Body of pancreas (tissue), 4 donors: ENCODE data around the gene RHOXF2B. TPM values are rescaled to one million over a fixed set of nuclear protein-coding genes. Genes with fewer than 3 reads are reported as not detected.
"Not testable (repeated sequence)": the region's sequence is repeated elsewhere in the genome, so short reads cannot be mapped to it uniquely, and the experiment has no call there.

Source experiments
- ATAC-seq: fragments of 150-250 bp; one replicate; pipeline ENCODE4 v1.9.1; 2016
- DNase-seq, 4 donors: peaks; one replicate each; pipeline ENCODE4 v3.0.0-alpha.2; 2019
- H3K27ac ChIP-seq, 4 donors: fragments of 200-600 bp; sonication (generic); 1 replicate in 3 of 4; 2 replicates in 1 of 4; pipeline versions ENCODE4 v1.5.1 to v1.6.1; 2016 to 2019; ENCODE audit warnings: mild to moderate bottlenecking in 1 of 4, mixed read lengths in 1 of 4, moderate library complexity in 1 of 4
- H3K27me3 ChIP-seq, 2 donors: fragments of 200-600 bp; sonication (generic); one replicate each; pipeline ENCODE4 v1.6.0; 2016; ENCODE audit warnings: mild to moderate bottlenecking in 1 of 2
- H3K36me3 ChIP-seq, 2 donors: fragments of 200-600 bp; sonication (generic); replicated peaks in 1 of 2; 2 replicates each; pipeline ENCODE4 v1.5.1; 2016; ENCODE audit warnings: low read depth in 2 of 2; ENCODE audit not compliant: insufficient read depth in 1 of 2
- H3K4me1 ChIP-seq: fragments of 200-600 bp; sonication (generic); one replicate; pipeline ENCODE4 v1.6.0; 2016
- H3K4me3 ChIP-seq, 2 donors: fragments of 200-600 bp; sonication (generic); 1 replicate in 1 of 2; 2 replicates in 1 of 2; pipeline ENCODE4 v1.5.1; 2016 to 2019
- H3K9me3 ChIP-seq, 3 donors: fragments of 200-600 bp; sonication (generic); 1 replicate in 2 of 3; 2 replicates in 1 of 3; pipeline ENCODE4 v1.5.1; 2016
- POLR2A ChIP-seq, 3 donors: fragments of 450-650 bp; IDR thresholded peaks; one replicate each; pipeline ENCODE4 v1.6.1; 2016; ENCODE audit warnings: antibody characterized with exemption in 3 of 3, mild to moderate bottlenecking in 2 of 3
- WGBS, 2 donors: methylation state at CpG; one replicate each; pipeline ENCODE4 v1.1.5; 2017; 5-methylcytosine and 5-hydroxymethylcytosine counted together
- intact Hi-C: fragments of 100-400 bp; cut with DNase I; formaldehyde crosslinking; loops from one replicate; pipeline ENCODE4 v1.15.1; 2023
- total RNA-seq, 2 donors: library from RNA; depleted of rRNA; stranded (reverse); fragments of >200 nt; gene quantifications; one replicate each; pipeline ENCODE4 v1.1.0, GENCODE V29; 2016
- TF ChIP-seq, protein P1 (sequence below), 7 experiments: fragments of 450-650 bp in 4 of 7; fragments of 200-600 bp in 3 of 7; sonication (generic) in 3 of 7; IDR thresholded peaks; one replicate each; pipeline ENCODE4 v1.5.1; 2016 to 2019; ENCODE audit warnings: antibody characterized with exemption in 7 of 7

RHOXF2B gene
- total RNA-seq, 2 donors from 2014 or later = not detected

- Histone ChIP-seq H3K4me1 (no peaks in the 10 kb centered on the region), H3K36me3 (no peaks in the 10 kb centered on the region), H3K27ac (no peak overlapping the region), H3K27me3 (no peaks in the 10 kb centered on the region), H3K4me3 (no peak overlapping the region), H3K9me3 (no peaks in the 10 kb centered on the region)
- 67 to 75% methylated on average over 1 of the region's 1 CpG for WGBS, 2 donors
- TF ChIP-seq, protein P1, sequence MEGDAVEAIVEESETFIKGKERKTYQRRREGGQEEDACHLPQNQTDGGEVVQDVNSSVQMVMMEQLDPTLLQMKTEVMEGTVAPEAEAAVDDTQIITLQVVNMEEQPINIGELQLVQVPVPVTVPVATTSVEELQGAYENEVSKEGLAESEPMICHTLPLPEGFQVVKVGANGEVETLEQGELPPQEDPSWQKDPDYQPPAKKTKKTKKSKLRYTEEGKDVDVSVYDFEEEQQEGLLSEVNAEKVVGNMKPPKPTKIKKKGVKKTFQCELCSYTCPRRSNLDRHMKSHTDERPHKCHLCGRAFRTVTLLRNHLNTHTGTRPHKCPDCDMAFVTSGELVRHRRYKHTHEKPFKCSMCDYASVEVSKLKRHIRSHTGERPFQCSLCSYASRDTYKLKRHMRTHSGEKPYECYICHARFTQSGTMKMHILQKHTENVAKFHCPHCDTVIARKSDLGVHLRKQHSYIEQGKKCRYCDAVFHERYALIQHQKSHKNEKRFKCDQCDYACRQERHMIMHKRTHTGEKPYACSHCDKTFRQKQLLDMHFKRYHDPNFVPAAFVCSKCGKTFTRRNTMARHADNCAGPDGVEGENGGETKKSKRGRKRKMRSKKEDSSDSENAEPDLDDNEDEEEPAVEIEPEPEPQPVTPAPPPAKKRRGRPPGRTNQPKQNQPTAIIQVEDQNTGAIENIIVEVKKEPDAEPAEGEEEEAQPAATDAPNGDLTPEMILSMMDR (IDR thresholded peaks at IDR 0.05) = no peak
- DNase-seq = no peak
- ATAC-seq = no peak
- intact Hi-C loops = no loop called here
These were observed 31.9 kb upstream of the RHOXF2B start for GRCh38 chrX:120109378-120109777.

GRCh38 chrX:120104707-120105106 is 27.2 kb upstream of the RHOXF2B start:
- DNase-seq, ATAC-seq, intact Hi-C loops, H3K36me3 ChIP-seq, H3K4me1 ChIP-seq, H3K27me3 ChIP-seq, H3K9me3 ChIP-seq, H3K27ac ChIP-seq, H3K4me3 ChIP-seq: not testable (repeated sequence)
- WGBS, 2 donors = 82 to 91% methylated on average over 2 of the region's 2 CpGs

DNA sequence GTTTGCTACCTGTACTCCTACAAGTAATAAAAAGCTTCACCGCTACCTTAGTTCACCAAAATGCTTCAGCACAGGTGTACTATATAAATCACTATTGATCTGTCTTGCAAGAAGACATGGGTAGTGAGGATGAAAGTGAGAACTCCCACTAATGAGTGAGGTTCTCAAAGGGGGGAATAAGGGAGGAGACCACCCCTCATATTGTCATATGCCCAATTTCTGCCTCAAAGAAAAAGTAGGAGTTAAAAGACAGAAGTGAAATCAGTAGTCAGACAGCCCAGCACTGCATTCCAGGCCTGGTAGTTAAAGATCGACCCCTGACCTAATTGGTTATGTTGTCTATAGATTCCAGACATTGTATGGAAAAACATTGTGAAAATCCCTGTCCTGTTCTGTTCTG is 23.6 kb upstream of the RHOXF2B start:
- H3K4me1 ChIP-seq, H3K4me3 ChIP-seq, H3K27ac ChIP-seq, intact Hi-C loops, H3K27me3 ChIP-seq, H3K36me3 ChIP-seq, ATAC-seq, H3K9me3 ChIP-seq, DNase-seq: not testable (repeated sequence)
- 71 to 75% methylated on average over 2 of the region's 2 CpGs for WGBS, 2 donors

DNA sequence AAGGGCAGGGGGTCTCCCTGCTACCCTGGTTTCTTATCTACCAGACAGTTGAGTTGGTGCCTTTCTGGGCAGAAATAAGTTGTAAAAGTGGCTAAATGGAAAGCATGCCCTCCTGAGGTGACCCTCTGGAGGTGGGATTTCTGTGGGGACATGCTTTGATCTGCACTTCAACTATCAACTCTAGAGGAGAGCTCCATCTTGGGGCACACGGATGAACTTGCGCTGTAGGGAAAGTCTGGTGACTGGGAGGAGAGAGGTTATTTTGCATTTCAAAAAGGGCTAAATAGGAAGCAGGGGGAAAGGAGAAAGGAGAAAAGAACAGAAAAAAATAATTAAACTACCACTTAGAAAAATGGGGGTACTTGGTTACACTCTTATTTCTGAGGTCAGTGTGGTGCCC is 12.7 kb upstream of the RHOXF2B start:
- TF ChIP-seq, protein P1 (IDR thresholded peaks at IDR 0.05) = no peak
- TF ChIP-seq POLR2A (IDR thresholded peaks at IDR 0.05) = no peak
- Histone ChIP-seq H3K36me3 (no peaks in the 10 kb centered on the region), H3K4me3 (no peak overlapping the region), H3K4me1 (no peaks in the 10 kb centered on the region), H3K27ac (no peak overlapping the region), H3K27me3 (no peaks in the 10 kb centered on the region), H3K9me3 (no peaks in the 10 kb centered on the region)
- DNase-seq (no peak), ATAC-seq (no peak)
- WGBS, 2 donors = 69 to 79% methylated on average over 2 of the region's 2 CpGs
- intact Hi-C loops = loop anchor here (10.0 kb wide), 1 partner anchor 115 kb away; no protein-coding TSS in a partner anchor

DNA sequence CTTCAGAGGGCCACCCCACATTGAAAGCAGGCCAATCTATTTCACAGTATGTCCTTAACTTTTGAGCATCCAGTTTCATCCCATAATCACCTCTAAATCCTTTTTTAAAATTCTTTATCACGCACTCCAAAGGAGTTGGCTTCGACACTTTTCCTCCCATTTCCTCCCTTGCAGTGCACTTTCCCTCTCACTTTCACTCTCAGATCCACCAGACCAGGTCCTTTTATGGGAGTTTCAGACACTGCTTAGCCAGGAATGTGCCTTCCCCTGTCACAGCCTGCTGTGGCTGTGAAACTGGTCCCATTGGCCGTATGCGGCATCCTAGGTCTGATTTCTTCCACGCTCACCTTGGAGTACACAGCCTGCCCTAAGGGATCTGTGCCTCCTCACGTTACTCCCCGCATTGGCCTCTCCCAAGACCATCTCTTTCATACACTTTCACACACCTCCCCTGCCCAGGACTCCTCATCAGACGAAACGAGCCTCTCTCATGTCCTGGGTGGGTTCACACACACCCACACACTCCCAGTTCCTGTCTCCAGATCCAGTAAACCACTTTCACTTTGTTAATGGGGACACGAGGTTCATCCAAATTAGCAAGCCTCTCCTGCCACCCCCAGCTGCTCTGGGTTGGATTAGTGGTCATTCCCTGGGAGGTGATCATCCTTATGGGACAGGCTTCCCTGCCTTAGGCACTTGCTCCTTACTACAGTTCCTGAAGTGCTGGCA is 10.0 kb upstream of the RHOXF2B start:
- H3K4me3 ChIP-seq = no peak overlapping the region
- no peaks in the 10 kb centered on the region for H3K9me3 ChIP-seq
- no peak for ATAC-seq
- H3K27me3 ChIP-seq = no peaks in the 10 kb centered on the region
- 79 to 85% methylated on average over 5 to 8 of the region's 10 CpGs for WGBS, 2 donors
- intact Hi-C loops = no loop called here
- no peaks in the 10 kb centered on the region for H3K36me3 ChIP-seq
- TF ChIP-seq, protein P1 (IDR thresholded peaks at IDR 0.05) = no peak
- TF ChIP-seq POLR2A (IDR thresholded peaks at IDR 0.05) = no peak
- H3K27ac ChIP-seq = no peak overlapping the region
- DNase-seq = no peak
- no peaks in the 10 kb centered on the region for H3K4me1 ChIP-seq

- DNase-seq, H3K27me3 ChIP-seq, H3K4me3 ChIP-seq, H3K9me3 ChIP-seq, intact Hi-C loops, H3K36me3 ChIP-seq, H3K4me1 ChIP-seq, ATAC-seq, H3K27ac ChIP-seq: not testable (repeated sequence)
- no CpG with 5 or more reads among the region's 12 CpGs for WGBS, 2 donors
These were observed 8.2 kb upstream of the RHOXF2B start for GRCh38 chrX:120085553-120086185.

DNA sequence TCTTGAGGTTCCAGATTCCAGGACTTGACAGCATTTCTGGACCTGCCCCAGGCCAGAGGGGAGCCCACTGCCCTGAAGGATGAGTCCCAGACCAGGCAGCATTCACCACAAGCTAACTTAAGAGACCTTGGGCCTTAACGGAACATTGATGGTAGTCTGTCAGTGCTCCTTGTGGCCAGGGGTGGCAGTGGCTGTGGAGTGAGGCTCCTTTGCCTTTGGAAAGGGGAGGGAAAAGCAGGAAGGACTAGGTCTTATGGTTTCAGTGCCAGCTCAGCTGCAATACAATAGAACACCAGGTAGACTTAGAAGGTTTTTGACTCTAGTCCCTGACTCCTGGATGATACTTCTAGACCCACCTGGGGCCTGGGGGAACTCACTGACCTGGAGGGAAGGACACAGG is 11.3 kb downstream of the RHOXF2B start:
- DNase-seq, H3K27ac ChIP-seq, intact Hi-C loops, H3K9me3 ChIP-seq, H3K4me3 ChIP-seq, H3K36me3 ChIP-seq, ATAC-seq, H3K4me1 ChIP-seq, H3K27me3 ChIP-seq: not testable (repeated sequence)
- whole genome bisulfite sequencing, 2 donors = 63% methylated on average over 1 of the region's 1 CpG; no CpG with 5 or more reads in 1 of the 2 donors

DNA sequence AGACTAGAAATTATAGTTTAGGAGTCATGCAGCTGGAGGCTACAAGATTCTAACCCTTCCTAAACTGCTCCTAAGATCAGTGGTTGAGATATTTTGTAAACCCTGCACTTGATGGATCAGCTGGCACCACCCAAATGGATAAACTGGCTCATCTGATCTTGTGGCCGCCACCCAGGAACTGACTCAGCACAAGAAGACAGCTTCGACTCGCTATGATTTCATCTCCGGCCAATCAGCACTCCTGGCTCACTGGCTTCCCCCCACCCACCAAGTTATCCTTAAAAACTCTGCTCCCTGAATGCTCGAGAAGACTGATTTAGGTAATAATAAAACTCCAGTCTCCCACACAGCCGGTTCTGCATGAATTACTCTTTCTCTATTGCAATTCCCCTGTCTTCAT is 34.8 kb downstream of the RHOXF2B start:
- intact Hi-C loops, H3K27me3 ChIP-seq, H3K4me3 ChIP-seq, H3K9me3 ChIP-seq, H3K4me1 ChIP-seq, DNase-seq, H3K36me3 ChIP-seq, H3K27ac ChIP-seq, ATAC-seq: not testable (repeated sequence)
- no CpG with 5 or more reads among the region's 6 CpGs for WGBS, 2 donors

DNA sequence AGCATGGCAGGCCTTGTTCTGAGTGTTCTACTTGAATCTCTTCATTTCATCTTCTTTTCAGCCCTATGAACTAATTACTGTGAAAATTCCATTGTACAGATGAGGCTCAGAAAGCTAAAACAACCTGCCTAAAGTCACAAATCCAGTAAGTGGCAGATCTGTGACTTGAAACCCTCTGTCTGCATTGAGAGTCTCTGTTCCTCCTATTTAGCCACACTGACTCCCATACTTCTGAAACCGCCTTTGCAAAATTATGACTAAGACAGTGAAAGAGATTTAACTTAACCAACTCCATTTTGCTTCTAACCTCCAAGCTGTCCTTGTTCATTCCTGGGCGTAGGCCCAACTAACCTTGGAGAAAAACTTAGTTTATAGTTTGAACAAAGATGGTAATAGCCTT is 35.2 kb downstream of the RHOXF2B start:
- H3K9me3 ChIP-seq, DNase-seq, H3K27ac ChIP-seq, ATAC-seq, H3K4me1 ChIP-seq, intact Hi-C loops, H3K36me3 ChIP-seq, H3K4me3 ChIP-seq, H3K27me3 ChIP-seq: not testable (repeated sequence)
- no CpG with 5 or more reads among the region's 2 CpGs for WGBS, 2 donors
